Measurements from ENCODE around the gene DDX54. TPM values are rescaled to one million over a fixed set of nuclear protein-coding genes. Genes with fewer than 3 reads are reported as not detected.

Gene DDX54
- total RNA-seq, 4 donors from 2014 or later: 42.4 to 67.0 (median 51.8) TPM

DNA sequence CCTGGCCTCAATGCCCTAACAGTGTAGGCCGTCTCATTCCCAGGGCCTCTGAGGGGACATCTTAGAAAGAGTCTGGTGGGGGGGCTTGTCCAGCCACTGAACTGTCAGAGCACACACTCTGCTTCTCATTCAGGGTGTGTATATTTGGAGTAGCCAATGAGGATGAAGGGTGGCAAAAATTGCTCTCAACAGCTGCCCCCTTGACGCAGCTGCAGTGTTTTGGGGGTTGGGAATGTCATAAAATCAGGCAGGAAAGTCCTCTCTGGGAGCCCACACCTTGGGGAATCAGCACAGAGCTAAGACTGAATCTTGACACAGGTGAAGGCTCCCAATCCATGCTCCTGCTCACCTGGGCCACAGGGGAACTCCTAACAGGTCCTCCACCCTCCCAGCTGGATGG, 51.2 kb downstream of the DDX54 start:
- TF ChIP-seq, protein P1, sequence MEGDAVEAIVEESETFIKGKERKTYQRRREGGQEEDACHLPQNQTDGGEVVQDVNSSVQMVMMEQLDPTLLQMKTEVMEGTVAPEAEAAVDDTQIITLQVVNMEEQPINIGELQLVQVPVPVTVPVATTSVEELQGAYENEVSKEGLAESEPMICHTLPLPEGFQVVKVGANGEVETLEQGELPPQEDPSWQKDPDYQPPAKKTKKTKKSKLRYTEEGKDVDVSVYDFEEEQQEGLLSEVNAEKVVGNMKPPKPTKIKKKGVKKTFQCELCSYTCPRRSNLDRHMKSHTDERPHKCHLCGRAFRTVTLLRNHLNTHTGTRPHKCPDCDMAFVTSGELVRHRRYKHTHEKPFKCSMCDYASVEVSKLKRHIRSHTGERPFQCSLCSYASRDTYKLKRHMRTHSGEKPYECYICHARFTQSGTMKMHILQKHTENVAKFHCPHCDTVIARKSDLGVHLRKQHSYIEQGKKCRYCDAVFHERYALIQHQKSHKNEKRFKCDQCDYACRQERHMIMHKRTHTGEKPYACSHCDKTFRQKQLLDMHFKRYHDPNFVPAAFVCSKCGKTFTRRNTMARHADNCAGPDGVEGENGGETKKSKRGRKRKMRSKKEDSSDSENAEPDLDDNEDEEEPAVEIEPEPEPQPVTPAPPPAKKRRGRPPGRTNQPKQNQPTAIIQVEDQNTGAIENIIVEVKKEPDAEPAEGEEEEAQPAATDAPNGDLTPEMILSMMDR (IDR thresholded peaks at IDR 0.05): no peak
- DNase-seq (ENCODE audit: low spot score): no peak
- no peak for ATAC-seq (ENCODE audit: low FRiP score)

DNA sequence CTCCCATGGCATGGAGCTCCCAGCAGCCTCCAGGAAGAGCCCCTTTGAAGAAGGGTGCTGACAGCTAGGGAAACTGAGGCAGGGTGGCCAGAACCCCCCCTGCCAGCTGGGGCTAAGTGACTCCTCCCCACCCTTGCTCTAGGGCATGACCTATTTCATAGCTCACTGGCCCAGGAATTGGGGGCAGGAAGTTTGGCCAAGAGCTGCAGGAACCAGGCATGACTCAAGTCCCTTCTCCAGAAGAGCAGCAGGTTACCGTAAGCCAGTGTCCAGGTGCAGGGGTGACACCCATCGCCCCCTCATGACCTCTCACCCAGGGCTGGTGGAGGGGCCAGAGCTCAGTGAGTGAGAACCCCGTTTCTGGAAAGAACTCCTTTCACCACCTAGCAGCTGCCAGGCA, 51.6 kb downstream of the DDX54 start:
- DNase-seq (ENCODE audit: low spot score): no peak
- TF ChIP-seq, protein P1 (IDR thresholded peaks at IDR 0.05): no peak
- ATAC-seq (ENCODE audit: low FRiP score): no peak

- no peak for DNase-seq (ENCODE audit: low spot score)
- TF ChIP-seq, protein P1 (IDR thresholded peaks at IDR 0.05): no peak
- no peak for ATAC-seq (ENCODE audit: low FRiP score)
Measured at GRCh38 chr12:113133036-113133435, 52.2 kb downstream of the DDX54 start.

GRCh38 chr12:113131556-113131955, 53.7 kb downstream of the DDX54 start:
- TF ChIP-seq, protein P1 (IDR thresholded peaks at IDR 0.05): no peak
- DNase-seq (ENCODE audit: low spot score): no peak
- no peak for ATAC-seq (ENCODE audit: low FRiP score)

DNA sequence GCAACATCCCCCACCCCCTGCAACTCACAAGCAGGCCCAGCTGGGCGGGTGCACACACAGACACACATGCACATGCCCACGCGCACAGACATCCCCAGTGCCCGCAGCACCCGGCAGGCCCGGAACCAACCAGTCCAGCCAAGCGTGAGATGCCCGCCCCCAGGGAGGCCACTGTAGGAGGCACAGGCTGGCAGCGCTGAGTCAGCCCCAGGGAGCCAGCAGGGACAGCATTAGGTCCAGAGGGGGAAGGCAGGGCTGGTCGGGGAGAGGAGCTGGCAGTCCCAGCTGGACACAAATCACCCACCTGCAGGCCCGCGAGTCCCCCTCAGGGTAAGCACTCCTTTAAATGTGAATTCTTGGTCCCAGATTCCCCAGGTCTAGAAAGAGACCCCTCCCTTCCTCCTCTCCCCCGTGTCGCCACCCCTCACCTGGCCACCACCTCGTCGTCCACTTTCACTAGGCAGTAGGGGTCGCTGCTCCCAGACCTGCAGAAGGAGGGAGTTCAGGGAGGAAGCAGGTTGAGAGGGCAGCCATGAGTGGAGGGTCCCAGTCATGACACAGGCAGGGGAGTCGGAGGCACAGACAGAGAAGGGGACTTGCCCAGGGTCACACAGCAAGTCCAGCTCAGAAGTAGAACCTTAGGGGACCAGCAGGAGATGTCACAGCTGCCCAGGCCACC, 54.7 kb downstream of the DDX54 start:
- TF ChIP-seq, protein P1 (IDR thresholded peaks at IDR 0.05): no peak
- ATAC-seq (ENCODE audit: low FRiP score): no peak

DNA sequence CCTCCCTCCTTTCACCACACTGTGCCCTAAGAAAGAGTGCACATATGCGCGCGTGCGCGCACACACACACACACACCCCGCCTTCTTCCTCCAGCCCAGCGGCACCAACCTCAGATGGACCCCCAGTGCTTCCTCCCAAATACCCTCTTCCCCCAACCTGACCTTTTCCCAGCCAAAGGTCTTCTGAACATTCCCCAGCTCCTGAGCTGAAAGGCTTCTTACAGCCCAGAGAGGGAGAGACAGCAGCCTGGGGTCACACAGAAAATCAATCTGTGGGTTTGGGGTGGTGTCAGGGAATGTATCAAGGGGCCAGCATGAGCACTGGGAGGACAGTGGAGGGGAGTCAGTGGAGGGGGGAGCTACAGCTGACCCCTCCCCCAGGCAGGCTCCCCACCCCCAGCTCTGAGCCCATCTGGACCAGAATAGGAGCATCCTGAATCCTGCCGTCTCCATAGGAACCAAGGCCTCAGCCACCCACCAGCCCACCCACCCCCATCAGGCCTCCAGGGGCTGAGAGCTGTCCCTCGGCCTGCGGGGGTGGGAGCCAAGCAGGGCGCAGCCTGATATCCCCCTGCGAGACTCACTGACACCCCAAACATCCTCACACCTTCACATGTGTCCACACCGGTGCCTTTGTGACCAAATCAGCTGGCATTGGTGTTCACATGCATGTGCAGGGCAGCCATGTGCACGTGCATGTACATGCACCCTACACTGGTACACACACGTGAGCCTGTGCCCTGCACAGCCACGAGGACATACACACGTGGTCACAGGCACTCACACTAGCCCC, 55.4 kb downstream of the DDX54 start:
- ATAC-seq (ENCODE audit: low FRiP score): no peak
- DNase-seq (ENCODE audit: low spot score): no peak
- TF ChIP-seq, protein P1 (IDR thresholded peaks at IDR 0.05): no peak

More for the DNA sequence above, 54.7 kb downstream of the DDX54 start:
- no peak for DNase-seq (ENCODE audit: low spot score)
